Glutamatergic neuron (in vitro differentiated cells): ENCODE results near the gene LCNL1. TPM values are rescaled to one million over a fixed set of nuclear protein-coding genes. Genes with fewer than 3 reads are reported as not detected.

ENCODE experiments used
- DNase-seq: peaks from one replicate; pipeline ENCODE4 v3.0.0; 2022
- H3K27ac Mint-ChIP-seq: one replicate; pipeline ENCODE4 v1.8.0; 2020; ENCODE audit warnings: mild to moderate bottlenecking, mixed read lengths, inconsistent platforms; ENCODE audit not compliant: unreplicated experiment
- H3K27me3 Mint-ChIP-seq: one replicate; pipeline ENCODE4 v1.8.0; 2020; ENCODE audit warnings: mild to moderate bottlenecking, moderate library complexity, mixed read lengths, inconsistent platforms; ENCODE audit not compliant: unreplicated experiment
- H3K36me3 Mint-ChIP-seq: one replicate; pipeline ENCODE4 v1.8.0; 2020; ENCODE audit warnings: mild to moderate bottlenecking, mixed read lengths, inconsistent platforms; ENCODE audit not compliant: unreplicated experiment
- H3K4me1 Mint-ChIP-seq: one replicate; pipeline ENCODE4 v1.8.0; 2020; ENCODE audit warnings: mild to moderate bottlenecking, low read depth, mixed read lengths, inconsistent platforms; ENCODE audit not compliant: unreplicated experiment
- H3K4me3 Mint-ChIP-seq: one replicate; pipeline ENCODE4 v1.8.0; 2020; ENCODE audit warnings: mild to moderate bottlenecking, mixed read lengths, inconsistent platforms; ENCODE audit not compliant: unreplicated experiment
- H3K9me3 Mint-ChIP-seq: one replicate; pipeline ENCODE4 v1.8.0; 2020; ENCODE audit warnings: mild to moderate bottlenecking, moderate library complexity, mixed read lengths, inconsistent platforms; ENCODE audit not compliant: unreplicated experiment
- total RNA-seq: library from RNA; stranded (reverse); fragmentation: NEBNext Ultra II Directional; extraction: Animal tissue kit (Norgen Biotek cat#: 25700); gene quantifications from one replicate; pipeline ENCODE4 v1.2.1, GENCODE V29; 2021; ENCODE audit not compliant: unreplicated experiment
- TF ChIP-seq, protein P1 (sequence below): fragments of 200-600 bp; sonication (generic); IDR thresholded peaks from one replicate; pipeline ENCODE4 v1.5.0; 2021; ENCODE audit not compliant: partially characterized antibody, unreplicated experiment

Gene LCNL1
- total RNA-seq, 1 donor from 2014 or later: not detected

DNA sequence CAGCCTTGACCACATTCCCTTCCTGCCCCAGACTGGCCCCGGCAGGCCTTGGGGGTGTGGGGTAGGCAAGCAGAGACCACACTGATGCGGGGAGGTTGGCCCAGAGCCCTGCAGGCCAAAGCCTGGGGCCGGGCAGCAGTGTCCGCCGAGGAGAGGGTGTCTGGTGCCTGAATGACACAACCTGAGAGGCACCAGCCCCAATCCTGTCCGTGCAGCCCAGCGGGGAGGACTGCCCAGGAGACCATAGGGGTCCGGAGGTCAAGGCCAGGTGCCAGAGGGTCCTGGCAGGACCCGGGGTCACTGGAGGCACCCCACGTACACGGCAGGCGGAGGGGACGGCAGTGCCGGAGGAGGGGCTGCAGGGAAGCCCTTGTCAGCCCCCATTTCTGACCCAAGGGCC lies 11.0 kb upstream of the LCNL1 start:
- TF ChIP-seq, protein P1, sequence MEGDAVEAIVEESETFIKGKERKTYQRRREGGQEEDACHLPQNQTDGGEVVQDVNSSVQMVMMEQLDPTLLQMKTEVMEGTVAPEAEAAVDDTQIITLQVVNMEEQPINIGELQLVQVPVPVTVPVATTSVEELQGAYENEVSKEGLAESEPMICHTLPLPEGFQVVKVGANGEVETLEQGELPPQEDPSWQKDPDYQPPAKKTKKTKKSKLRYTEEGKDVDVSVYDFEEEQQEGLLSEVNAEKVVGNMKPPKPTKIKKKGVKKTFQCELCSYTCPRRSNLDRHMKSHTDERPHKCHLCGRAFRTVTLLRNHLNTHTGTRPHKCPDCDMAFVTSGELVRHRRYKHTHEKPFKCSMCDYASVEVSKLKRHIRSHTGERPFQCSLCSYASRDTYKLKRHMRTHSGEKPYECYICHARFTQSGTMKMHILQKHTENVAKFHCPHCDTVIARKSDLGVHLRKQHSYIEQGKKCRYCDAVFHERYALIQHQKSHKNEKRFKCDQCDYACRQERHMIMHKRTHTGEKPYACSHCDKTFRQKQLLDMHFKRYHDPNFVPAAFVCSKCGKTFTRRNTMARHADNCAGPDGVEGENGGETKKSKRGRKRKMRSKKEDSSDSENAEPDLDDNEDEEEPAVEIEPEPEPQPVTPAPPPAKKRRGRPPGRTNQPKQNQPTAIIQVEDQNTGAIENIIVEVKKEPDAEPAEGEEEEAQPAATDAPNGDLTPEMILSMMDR: no peak
- H3K36me3 Mint-ChIP-seq: no peaks in the 10 kb centered on the region
- H3K4me1 Mint-ChIP-seq: no peaks in the 10 kb centered on the region
- no peaks in the 10 kb centered on the region for H3K27me3 Mint-ChIP-seq
- no peak overlapping the region for H3K27ac Mint-ChIP-seq
- no peak overlapping the region for H3K4me3 Mint-ChIP-seq
- peaks cover 2% of the 10 kb centered on the region for H3K9me3 Mint-ChIP-seq
- no peak for DNase-seq

DNA sequence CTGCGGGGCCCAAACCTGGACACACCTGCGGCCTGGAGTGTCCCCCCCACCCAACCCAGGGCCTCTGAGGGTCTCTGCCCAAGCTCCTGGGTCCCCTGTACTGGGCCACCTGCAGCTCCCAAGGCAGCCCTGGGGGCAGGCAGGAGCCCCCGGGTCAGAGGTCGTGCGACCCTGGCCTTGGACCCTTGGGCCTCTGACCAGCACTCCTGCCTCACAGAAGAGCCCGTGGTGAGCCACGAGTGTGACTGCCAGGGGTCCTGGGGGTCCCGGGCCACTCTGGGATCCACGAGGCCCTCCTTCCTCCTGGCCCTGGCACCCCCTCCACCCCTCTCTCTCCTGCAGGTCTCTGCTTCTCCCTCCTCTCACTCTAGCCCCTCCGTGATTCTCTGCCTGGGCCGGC lies 10.5 kb upstream of the LCNL1 start:
- H3K4me3 Mint-ChIP-seq: no peak overlapping the region
- no peaks in the 10 kb centered on the region for H3K36me3 Mint-ChIP-seq
- H3K27ac Mint-ChIP-seq: no peak overlapping the region
- H3K4me1 Mint-ChIP-seq: no peaks in the 10 kb centered on the region
- H3K9me3 Mint-ChIP-seq: peaks cover 2% of the 10 kb centered on the region
- TF ChIP-seq, protein P1: no peak
- H3K27me3 Mint-ChIP-seq: no peaks in the 10 kb centered on the region
- no peak for DNase-seq

DNA sequence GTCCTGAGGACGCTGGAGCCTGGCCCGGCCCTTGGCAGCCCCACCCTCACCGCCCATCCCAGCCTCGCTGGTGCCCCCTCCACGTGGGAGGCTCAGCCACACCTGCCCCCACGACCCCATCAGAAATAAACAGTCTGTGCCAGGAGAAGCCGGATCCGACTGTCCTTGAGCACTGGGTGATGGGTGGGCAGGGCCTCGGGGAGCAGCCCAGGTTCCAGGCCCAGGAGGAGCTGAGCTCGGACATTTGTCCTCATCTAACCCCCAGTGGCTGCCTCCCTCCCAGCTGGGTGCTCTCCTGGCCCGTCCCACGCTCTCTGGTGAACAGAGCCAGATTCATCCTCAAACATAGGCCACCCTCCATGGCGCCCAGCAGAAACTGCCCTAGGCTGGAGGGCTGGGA lies 10.1 kb upstream of the LCNL1 start:
- no peaks in the 10 kb centered on the region for H3K36me3 Mint-ChIP-seq
- no peaks in the 10 kb centered on the region for H3K4me1 Mint-ChIP-seq
- TF ChIP-seq, protein P1: no peak
- H3K27ac Mint-ChIP-seq: no peak overlapping the region
- no peaks in the 10 kb centered on the region for H3K27me3 Mint-ChIP-seq
- H3K4me3 Mint-ChIP-seq: no peak overlapping the region
- no peak for DNase-seq
- H3K9me3 Mint-ChIP-seq: peaks cover 2% of the 10 kb centered on the region

DNA sequence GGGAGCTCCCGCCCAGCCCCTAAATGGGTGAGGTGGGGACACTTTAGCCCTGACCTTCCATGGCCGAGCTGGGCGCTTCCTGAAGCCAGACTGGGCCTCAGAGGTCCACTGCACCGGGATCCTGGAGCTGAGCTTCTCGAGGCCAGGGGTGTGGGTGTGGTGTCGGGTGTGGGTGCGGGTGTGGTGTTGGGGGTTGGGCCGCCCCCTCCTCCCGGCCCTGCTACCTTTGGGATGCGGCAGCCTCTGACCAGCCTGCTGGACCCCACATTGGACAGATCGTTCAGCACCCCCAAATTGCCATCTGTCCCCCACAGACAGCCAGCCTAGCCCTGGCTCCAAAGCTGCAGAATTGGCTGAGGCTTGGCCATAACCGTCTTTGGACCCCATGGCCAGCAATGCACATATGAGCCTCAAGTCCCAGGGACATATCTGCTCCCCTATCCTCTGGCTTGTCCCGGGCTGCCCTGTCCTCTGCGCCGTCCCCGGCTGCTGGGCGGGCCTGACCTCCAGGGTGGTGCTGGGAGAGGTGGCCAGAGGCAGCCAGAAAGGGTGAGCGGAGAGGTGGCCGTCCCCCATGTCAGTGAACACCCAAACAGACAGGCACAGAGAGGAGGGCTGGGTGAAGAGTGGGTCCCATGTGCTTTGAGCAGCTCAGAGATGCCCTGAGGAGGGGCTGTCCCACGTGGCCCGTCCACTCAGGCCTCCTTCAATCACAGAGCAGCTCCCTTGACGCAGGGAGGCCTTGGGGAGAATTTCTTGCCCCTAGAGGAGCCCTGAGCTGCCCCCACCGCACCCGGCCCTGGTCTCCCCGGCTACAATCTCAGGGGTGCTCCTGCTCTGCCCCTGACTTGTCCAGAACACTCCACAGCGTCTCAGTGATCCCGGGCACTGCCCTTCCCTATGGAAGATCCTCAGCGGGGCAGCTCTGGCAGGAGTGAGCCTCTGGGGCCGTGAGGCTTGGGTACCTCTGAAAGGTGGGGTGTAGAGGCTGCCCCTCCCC lies 8.9 kb upstream of the LCNL1 start:
- Mint-ChIP-seq H3K9me3 (peaks cover 2% of the 10 kb centered on the region), H3K27ac (no peak overlapping the region), H3K4me3 (no peak overlapping the region), H3K36me3 (no peaks in the 10 kb centered on the region), H3K27me3 (no peaks in the 10 kb centered on the region), H3K4me1 (no peaks in the 10 kb centered on the region)
- TF ChIP-seq, protein P1: no peak
- no peak for DNase-seq
